Smooth muscle cell (in vitro differentiated cells): ENCODE data around the gene CHM. TPM values are rescaled to one million over a fixed set of nuclear protein-coding genes. Genes with fewer than 3 reads are reported as not detected.

ENCODE experiments used
- DNase-seq: peaks from one replicate; lab custom pipeline; 2025; ENCODE audit not compliant: unreplicated experiment; lab: John Stamatoyannopoulos, UW
- H2AFZ ChIP-seq: fragments of 200-600 bp; sonication (generic); 2 replicates; pipeline ENCODE4 v1.6.0; 2016; ENCODE audit warnings: antibody characterized with exemption, low read depth, mild to moderate bottlenecking
- H3F3A ChIP-seq: fragments of 200-600 bp; sonication (generic); 2 replicates; pipeline ENCODE4 v1.6.0; 2017; ENCODE audit warnings: antibody characterized with exemption, low read depth
- H3K27ac ChIP-seq: fragments of 200-600 bp; sonication (generic); 2 replicates; pipeline ENCODE4 v1.5.1; 2016; ENCODE audit warnings: low read depth, mild to moderate bottlenecking
- H3K27me3 ChIP-seq: fragments of 200-600 bp; sonication (generic); 2 replicates; pipeline ENCODE4 v1.6.1; 2016; ENCODE audit warnings: low read depth, mild to moderate bottlenecking
- H3K36me3 ChIP-seq: fragments of 200-600 bp; sonication (generic); 2 replicates; pipeline ENCODE4 v1.5.1; 2016; ENCODE audit warnings: low read depth
- H3K4me1 ChIP-seq: fragments of 200-600 bp; sonication (generic); 2 replicates; pipeline ENCODE4 v1.5.1; 2016; ENCODE audit warnings: low read depth
- H3K4me2 ChIP-seq: fragments of 200-600 bp; sonication (generic); 2 replicates; pipeline ENCODE4 v1.6.0; 2016; ENCODE audit warnings: mild to moderate bottlenecking
- H3K4me3 ChIP-seq: fragments of 200-600 bp; sonication (generic); 2 replicates; pipeline ENCODE4 v1.5.1; 2016; ENCODE audit warnings: mild to moderate bottlenecking
- H3K79me2 ChIP-seq: fragments of 200-600 bp; sonication (generic); 2 replicates; pipeline ENCODE4 v1.6.0; 2016; ENCODE audit warnings: low read depth, mild to moderate bottlenecking
- H3K9ac ChIP-seq: fragments of 200-600 bp; sonication (generic); 2 replicates; pipeline ENCODE4 v1.6.0; 2016; ENCODE audit warnings: low read depth
- H3K9me3 ChIP-seq: fragments of 200-600 bp; sonication (generic); replicated peaks from 2 replicates; pipeline ENCODE4 v1.5.1; 2016; ENCODE audit warnings: low read depth
- H4K20me1 ChIP-seq: fragments of 200-600 bp; sonication (generic); 2 replicates; pipeline ENCODE4 v1.6.0; 2016; ENCODE audit warnings: low read depth
- WGBS: methylation state at CpG from one replicate; pipeline ENCODE4 v1.1.7; 2016; ENCODE audit warnings: low lambda C conversion rate; 5-methylcytosine and 5-hydroxymethylcytosine counted together
- polyA plus RNA-seq: library from polyadenylated mRNA; unstranded; fragments of >200 nt; fragmentation: Nextera tagmentation; extraction: Ambion mirVana; gene quantifications from 2 replicates; pipeline ENCODE4 v1.2.1, GENCODE V29; 2016
- total RNA-seq: library from RNA; depleted of rRNA; stranded (reverse); fragments of >200 nt; gene quantifications from 2 replicates; pipeline ENCODE4 v1.2.3, GENCODE V29; 2014
- TF ChIP-seq, protein P1 (sequence below): fragments of 200-600 bp; sonication (generic); IDR thresholded peaks from 2 replicates; pipeline ENCODE4 v1.5.1; 2017; ENCODE audit warnings: borderline replicate concordance, mild to moderate bottlenecking, antibody characterized with exemption; ENCODE audit not compliant: insufficient read depth, poor library complexity, severe bottlenecking

Gene CHM
- total and polyA plus RNA-seq, 2 experiments from 2014 or later, result 9.5 to 28.6 TPM

DNA sequence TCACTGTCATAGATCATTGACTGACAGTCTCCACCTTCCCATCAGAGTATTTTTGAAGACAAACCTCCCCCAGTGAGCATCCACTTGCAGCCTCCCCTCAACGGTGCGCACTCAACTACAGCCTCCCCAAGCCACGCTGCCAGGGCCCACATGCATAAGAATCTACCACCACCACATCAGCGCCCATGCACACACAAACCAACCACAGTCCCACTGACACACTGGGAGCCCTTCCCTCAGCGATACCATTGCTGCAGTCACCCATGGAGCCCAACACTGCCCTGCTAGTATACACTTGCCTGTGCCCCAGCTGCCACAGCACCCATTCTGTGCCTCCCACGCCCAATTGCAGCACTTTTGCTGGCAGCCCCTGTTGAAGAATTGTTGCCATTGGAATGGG is 132.9 kb downstream of the CHM start:
- Histone ChIP-seq H2AFZ (no peak overlapping the region), H3K9ac (no peak overlapping the region), H3F3A (no peaks in the 10 kb centered on the region), H3K4me1 (no peaks in the 10 kb centered on the region), H3K4me3 (no peak overlapping the region), H4K20me1 (peaks cover 11% of the 10 kb centered on the region), H3K4me2 (no peak overlapping the region), H3K27ac (no peak overlapping the region), H3K9me3 (peaks cover 3% of the 10 kb centered on the region), H3K36me3 (no peaks in the 10 kb centered on the region), H3K27me3 (no peaks in the 10 kb centered on the region), H3K79me2 (peaks cover 4% of the 10 kb centered on the region)
- TF ChIP-seq, protein P1, sequence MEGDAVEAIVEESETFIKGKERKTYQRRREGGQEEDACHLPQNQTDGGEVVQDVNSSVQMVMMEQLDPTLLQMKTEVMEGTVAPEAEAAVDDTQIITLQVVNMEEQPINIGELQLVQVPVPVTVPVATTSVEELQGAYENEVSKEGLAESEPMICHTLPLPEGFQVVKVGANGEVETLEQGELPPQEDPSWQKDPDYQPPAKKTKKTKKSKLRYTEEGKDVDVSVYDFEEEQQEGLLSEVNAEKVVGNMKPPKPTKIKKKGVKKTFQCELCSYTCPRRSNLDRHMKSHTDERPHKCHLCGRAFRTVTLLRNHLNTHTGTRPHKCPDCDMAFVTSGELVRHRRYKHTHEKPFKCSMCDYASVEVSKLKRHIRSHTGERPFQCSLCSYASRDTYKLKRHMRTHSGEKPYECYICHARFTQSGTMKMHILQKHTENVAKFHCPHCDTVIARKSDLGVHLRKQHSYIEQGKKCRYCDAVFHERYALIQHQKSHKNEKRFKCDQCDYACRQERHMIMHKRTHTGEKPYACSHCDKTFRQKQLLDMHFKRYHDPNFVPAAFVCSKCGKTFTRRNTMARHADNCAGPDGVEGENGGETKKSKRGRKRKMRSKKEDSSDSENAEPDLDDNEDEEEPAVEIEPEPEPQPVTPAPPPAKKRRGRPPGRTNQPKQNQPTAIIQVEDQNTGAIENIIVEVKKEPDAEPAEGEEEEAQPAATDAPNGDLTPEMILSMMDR, result no peak
- WGBS, result 81% methylated on average over 6 of the region's 6 CpGs
- DNase-seq, result no peak

DNA sequence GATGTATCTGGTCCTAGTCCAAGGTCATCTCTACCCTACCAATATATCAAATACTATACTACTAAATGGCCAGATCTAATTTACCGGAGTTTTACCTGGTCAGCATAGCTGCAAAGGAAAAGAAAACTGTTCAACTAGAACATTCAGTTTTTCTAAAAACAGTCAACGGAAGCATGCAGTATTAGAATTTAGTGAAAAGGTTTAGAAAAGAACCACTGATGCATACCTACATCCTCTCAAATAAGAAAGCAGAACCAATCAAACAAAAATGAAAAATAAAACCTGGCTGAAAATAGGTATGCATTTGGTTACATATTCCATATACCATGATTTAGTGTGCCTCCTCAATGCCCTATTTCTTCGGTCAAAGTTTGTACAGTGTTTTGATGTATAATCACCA is 140.0 kb downstream of the CHM start:
- no peak overlapping the region for H3K9ac ChIP-seq
- no peaks in the 10 kb centered on the region for H3K79me2 ChIP-seq
- no peak overlapping the region for H3K4me2 ChIP-seq
- H2AFZ ChIP-seq, result no peak overlapping the region
- H3K27me3 ChIP-seq, result no peaks in the 10 kb centered on the region
- H3K4me1 ChIP-seq, result no peaks in the 10 kb centered on the region
- WGBS, result 99% methylated on average over 3 of the region's 3 CpGs
- TF ChIP-seq, protein P1, result no peak
- no peaks in the 10 kb centered on the region for H3K36me3 ChIP-seq
- no peaks in the 10 kb centered on the region for H3F3A ChIP-seq
- H4K20me1 ChIP-seq, result peaks cover 5% of the 10 kb centered on the region
- no peak overlapping the region for H3K4me3 ChIP-seq
- H3K27ac ChIP-seq, result no peak overlapping the region
- no peak for DNase-seq
- H3K9me3 ChIP-seq, result no peaks in the 10 kb centered on the region

GRCh38 chrX:85906399-85906798 is 141.0 kb downstream of the CHM start:
- Histone ChIP-seq H2AFZ (no peak overlapping the region), H3K4me3 (no peak overlapping the region), H3F3A (no peaks in the 10 kb centered on the region), H3K9ac (no peak overlapping the region), H4K20me1 (peaks cover 2% of the 10 kb centered on the region), H3K36me3 (no peaks in the 10 kb centered on the region), H3K27ac (no peak overlapping the region), H3K9me3 (no peaks in the 10 kb centered on the region), H3K4me2 (no peak overlapping the region), H3K27me3 (no peaks in the 10 kb centered on the region), H3K4me1 (no peaks in the 10 kb centered on the region), H3K79me2 (no peaks in the 10 kb centered on the region)
- DNase-seq, result no peak
- TF ChIP-seq, protein P1, result no peak
- WGBS, result 88% methylated on average over 2 of the region's 2 CpGs

- no peaks in the 10 kb centered on the region for H3K9me3 ChIP-seq
- no peak overlapping the region for H3K27ac ChIP-seq
- no peaks in the 10 kb centered on the region for H3K27me3 ChIP-seq
- DNase-seq, result no peak
- no peaks in the 10 kb centered on the region for H4K20me1 ChIP-seq
- TF ChIP-seq, protein P1, result no peak
- no peaks in the 10 kb centered on the region for H3F3A ChIP-seq
- H3K4me1 ChIP-seq, result no peaks in the 10 kb centered on the region
- 79% methylated on average over 3 of the region's 3 CpGs for WGBS
- no peak overlapping the region for H2AFZ ChIP-seq
- H3K4me2 ChIP-seq, result no peak overlapping the region
- no peaks in the 10 kb centered on the region for H3K36me3 ChIP-seq
- H3K4me3 ChIP-seq, result no peak overlapping the region
- H3K79me2 ChIP-seq, result no peaks in the 10 kb centered on the region
- H3K9ac ChIP-seq, result no peak overlapping the region
Observed at GRCh38 chrX:85905851-85906250, 141.5 kb downstream of the CHM start.
